GM19025 (cell line): ENCODE data around the gene TTC7B.

Experiments used
- ATAC-seq: cut with Tn5 transposase; IDR thresholded peaks from one replicate; pipeline ENCODE4 v1.9.1; 2021; ENCODE audit warnings: mild to moderate bottlenecking, low read depth, moderate library complexity; ENCODE audit not compliant: unreplicated experiment

The TTC7B gene

DNA sequence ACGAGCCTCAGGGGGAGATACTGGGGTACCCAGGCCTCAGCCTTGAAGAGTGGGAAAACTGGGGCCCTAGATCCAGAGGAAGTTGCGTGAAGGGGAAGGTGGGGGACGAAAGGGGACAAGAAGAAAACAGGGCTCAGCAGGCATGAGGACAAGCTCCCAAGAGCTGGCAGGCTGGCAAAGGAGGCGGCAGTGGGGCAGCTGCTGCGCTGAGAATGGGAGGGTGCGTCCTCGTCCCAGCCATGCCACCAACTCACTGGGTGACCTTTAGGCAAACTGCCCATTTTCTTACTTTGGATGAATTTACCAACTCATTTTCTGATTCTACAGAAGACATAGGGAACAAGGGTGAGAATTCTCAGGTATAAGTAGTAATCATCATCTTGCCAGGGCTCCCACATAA lies 133.6 kb downstream of the TTC7B start:
- no peak for ATAC-seq

DNA sequence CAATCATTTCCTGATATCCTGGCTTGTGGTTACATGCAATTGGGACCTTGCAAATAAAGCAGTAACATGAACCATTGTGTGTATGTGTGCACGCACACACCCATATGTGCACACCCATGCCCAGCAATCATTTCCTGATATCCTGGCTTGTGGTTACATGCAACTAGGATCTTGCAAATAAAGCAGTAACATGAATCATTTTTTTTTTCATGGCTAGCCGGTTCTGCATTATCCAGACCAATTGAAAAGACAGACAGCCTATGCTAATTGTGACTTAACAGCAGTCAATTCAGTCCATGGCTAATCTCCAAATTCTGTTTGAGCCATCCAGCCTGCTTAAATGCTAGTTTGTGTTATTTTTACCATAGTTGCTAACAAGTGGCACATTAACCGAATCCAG lies 134.3 kb downstream of the TTC7B start:
- no peak for ATAC-seq

DNA sequence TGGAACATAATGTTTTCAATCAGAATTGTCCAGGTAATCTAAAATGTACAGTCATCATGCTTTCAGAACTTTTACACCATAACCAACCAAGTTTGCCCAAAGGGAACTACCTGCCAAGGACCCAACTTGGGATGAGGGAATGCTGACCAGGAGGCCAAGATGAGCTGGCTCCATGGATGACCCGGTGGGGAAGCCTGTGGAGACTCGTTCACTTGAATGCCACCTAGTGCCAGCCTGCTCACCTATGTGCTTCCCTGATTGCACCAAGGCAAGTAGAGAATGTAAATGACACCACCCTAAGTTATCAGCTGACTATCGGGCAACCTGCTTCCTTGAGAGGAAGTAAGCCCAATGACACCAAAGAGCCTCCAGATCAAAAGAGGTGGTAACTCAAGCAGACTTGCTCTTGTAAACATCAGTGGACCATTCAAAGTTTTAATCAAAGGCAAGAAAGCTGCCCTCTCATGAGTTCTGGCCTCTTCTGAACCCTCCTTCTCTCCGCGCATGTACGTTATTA lies 137.3 kb downstream of the TTC7B start:
- no peak for ATAC-seq

DNA sequence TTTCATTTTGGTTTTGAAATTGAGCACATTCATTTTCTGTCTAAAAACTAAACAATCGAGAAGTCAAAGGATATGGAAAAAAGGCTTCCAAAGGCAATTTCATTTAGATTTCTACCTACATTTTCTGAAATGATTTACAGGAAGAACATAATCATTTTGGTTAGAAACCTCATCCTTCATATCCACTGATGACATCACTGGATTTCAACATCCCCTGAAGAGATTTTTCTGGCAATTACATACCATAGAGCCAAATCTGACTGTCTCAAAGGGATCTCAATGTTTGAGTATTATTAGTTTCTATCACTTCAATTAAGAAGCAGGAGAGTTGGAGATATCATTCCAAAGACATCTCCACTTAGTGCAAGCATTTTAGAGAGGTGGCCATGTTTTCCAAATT lies 137.8 kb downstream of the TTC7B start:
- no peak for ATAC-seq

DNA sequence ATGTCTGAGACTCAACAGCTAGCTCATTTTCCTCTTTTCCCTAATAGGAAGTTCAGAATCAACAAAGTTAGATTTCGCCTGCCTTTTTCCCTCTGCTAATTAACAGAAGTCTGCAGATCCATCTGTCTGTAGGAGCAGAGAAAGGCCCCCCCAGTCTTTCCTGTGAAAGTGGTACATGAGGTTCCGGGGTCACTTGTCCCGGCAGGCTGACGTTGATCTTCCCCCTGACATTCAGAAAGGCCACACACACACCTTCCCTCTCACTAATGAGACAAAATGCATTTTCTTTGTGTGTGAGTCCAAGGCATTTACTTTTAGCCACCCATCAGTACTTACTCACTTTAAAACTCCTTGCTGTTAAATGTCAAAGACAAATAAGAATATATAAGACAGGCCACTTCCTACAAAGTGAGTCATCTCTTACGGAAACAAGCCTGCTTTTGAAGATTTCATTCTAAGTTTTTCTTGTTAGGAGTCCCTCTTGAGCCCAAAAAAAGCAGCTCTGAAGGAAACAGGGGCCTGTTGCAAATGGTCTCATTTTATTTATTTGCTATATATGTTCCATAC lies 138.7 kb downstream of the TTC7B start:
- ATAC-seq: no peak

DNA sequence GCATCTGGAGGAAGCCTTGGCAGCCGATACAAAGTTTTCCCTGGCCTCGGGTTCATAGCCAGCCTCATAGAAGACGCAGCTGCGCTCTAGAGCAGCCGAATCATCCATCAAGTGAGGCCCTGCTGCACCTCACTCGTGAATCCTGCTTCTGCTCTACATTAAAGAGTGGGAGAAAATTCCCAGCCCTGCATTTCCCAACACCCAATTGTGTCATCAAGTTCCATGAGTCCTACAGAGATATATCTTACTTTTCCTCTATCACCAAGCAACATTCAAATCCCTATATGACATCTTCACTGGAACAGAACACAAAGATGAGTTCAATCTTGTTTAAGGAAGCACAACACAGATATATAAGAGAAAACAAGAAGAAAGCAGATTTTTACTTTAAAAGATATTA lies 139.3 kb downstream of the TTC7B start:
- no peak for ATAC-seq

DNA sequence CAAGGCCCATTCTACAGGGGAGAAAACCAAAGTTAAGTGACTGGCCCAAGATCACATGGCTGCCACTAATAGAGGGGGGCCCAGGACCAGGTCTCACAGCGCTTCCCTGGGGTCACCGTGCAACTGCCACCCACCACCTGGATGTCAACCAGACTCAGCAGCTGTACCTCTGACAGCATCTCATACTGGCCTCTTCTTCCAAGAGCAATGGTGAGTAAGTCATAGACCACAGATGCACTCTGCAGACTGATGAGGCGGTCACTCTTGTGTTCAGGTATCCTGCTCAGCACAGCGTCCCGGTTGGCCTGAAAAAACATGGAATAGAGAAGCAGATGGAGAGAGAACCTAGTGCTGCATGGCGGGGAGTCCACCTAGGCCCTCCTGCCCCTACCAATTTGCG lies 139.9 kb downstream of the TTC7B start:
- ATAC-seq: no peak

DNA sequence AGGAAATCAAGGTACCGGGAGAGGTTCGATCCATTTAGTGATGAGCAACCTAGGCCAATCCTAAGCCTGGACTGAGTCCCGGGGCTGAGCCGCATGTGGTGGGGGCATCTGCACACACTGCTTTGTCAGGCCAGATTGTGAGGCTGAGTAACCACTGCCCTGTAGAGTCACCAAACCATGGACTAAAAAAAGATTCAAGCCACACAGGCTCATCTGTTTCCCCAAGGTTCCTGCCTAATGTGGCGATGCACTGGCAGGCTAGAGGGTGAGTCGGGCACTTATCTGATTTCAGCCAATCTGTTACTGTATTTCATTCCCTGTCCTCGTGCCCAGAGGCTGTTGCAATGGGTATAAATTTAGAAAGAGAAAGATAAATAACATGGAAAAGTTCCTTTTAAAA lies 140.8 kb downstream of the TTC7B start:
- ATAC-seq: no peak

DNA sequence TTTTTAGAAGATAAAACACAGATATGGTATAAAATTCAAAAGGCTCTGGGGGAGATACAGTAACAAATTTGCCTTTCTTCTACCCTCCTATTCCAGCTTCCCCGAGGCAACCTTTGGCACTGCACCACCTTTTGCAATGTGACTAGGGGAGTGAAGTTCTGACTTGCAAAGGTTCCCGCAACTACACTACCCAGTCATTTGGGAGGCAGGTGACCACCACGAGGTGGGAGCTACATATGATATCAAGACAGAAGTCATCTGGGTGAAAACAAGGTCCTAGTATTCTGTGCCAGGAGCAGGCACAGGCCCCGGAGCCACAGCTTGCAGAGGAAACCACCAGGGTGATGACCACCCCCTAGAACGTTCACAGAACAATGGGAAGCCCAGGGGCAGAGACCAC lies 141.5 kb downstream of the TTC7B start:
- no peak for ATAC-seq

DNA sequence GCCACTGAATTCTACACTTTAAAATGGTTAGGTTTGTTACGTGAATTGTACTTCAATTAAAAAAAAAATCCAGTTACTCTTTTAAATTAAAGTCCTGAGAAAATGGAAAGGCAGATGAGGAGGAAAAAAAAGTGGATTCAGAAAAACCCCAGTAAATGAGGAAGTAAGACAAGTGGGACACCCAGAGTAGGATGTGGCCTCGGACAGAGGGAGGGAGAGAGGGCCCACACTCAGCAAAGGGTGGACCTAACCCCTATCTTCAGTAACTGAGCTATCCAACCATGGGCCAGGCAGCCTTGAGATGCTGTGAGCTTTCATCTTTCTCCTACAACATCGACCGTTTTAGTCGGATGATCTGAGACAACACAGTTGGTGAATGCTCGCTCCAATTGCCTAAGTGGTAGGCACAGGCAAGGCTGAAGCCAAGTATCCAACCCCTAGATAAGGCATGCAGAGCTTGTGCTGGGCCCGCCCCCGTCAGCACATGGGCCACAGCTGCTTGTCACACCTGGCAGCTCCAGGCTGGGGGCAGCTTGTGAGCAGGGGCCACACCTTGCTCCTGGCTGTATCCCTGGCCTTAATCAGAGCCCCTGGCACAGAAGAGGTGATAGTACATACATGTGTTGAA lies 142.1 kb downstream of the TTC7B start:
- ATAC-seq: no peak

DNA sequence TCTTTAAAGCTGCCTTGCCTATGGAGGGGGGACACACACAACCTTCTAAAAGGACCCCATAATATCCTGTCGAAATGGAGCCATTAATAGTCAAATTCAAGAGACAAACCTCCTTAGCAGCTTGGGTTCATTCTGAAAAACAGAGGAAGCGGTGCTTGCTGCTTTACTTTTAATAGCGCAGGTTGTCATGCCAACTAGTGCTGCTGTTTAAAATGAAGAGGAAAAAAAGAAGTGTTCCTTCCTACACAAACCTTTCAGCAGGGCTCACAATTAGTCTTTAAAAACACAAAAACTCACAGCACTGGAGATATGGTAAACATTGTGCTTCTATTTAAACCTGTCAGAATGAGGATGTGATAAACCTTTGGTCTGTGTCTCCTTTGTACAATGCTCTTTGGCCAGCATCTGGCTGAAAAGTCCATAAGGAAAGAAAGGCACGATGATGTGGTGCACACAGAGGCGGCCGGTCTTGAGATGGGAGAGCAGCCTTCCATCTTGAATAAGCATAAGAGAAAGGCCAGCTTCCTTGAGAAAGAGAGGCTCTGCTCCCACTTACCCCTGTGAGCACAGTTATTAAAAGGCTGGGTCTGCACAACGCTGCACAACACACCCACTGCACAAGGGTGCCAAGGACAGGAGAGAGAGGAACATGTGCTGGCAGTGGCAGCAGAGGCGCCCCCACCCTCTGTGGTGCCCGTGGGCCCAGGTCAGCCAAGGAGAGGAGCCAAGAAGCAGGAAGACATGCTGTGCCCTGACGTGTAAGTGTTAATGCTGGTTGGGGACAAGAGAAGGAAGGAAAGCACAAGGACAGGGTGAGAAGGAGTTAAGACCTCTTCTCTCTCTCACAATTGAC lies 144.6 kb downstream of the TTC7B start:
- no peak for ATAC-seq

DNA sequence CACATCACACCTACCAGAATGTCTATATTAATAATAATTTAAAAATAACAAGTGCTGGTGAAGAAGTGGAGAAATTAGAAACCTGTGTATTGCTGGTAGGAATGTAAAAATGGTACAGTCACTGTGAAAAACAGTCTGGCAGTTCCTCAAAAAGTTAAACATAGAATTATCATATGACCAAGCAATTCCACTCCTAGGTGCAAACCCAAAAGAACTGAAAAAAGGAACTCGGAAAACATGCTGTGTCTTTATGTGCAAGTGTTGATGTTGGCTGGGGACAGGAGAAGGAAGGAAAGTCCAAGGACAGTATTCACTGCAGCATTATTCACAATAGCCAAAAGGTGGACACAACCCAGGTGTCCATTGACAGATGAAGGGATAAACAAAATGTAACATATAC lies 146.5 kb downstream of the TTC7B start:
- no peak for ATAC-seq

DNA sequence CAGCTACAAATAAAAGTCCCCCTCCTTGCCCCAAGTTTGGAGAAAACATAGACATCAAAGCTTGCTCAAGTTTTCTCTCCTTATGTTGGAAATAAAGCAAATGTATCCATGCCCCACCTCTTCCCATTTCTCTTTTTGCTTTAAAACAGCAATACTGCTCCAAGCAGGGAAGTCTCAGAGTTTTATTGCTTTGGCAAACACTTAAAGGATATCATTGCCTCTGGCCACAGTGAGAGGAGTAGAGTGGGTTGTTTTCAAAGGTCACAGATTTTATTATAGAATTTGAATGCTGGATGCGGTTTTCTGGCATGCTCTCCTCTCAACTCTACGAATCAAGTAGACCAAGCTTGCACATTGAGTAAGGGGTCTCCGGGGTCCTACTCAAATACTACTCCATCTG lies 149.7 kb downstream of the TTC7B start:
- ATAC-seq: no peak

DNA sequence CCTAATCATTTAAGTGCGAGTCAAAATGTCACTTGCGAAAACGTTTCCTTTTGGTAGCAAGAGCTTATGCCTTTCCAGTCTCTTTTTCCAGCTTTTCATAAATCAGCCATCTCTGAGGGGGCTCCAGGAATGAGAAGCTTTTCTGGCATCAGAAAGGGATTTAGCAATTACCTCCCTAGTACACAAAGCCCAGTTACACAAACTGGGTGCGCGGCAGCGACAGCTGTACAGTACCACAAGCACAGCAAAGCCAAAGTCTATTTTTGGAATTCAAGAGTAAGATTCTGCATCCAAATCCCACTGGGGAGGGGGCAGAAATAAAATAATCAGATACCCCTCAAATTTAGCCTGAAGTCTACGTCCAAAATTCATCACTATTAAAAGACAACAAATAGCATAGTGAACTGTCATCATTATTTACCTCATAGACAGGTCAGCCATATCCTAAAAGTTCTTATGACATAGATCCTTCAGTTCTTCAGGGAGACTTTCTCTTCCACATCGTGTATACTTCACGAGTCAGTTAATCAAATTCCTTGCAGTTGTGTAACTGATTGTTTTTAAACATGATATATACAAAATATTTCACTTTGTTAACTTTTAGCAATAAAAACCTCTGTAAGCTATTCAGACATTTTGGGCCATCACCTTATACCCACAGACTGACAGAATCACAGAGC lies 150.8 kb downstream of the TTC7B start:
- no peak for ATAC-seq

DNA sequence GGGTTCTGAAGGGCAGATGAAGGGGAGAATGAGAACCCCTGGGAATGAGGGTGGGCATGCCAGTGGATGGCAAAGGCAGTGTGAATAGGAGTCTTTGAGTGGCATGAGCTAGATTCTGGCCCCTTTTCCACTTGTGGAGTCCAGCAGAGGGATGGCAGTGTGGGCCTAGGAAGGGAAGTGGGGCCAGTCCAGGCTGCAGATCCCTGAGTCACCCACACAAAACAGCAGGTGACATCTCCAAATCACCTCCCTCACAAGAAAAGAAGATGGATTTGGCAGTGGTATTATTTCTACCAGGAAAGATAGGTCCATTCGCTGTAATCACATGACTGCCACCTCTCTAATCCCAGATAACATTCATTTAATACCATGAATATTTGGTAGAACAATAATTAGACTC lies 151.3 kb downstream of the TTC7B start:
- ATAC-seq: no peak

DNA sequence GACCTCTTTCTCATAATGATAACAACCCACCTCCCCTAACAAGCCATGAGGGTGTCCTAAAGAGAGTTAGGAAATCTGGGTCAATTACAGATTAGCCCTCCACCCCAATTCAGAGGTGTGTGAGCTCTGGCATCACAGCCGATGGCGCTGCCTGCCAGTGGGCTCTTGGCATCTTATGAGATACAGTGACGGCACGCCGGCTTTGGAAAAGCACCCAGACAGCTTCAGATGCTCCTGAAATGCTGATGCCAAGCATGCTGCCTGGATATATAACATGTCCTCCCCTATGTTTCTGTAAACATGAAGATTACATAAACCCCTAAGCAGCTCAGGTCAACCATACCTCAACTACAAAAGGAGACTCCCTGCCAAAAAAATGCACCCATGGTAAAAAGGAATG lies 152.6 kb downstream of the TTC7B start:
- ATAC-seq: no peak

DNA sequence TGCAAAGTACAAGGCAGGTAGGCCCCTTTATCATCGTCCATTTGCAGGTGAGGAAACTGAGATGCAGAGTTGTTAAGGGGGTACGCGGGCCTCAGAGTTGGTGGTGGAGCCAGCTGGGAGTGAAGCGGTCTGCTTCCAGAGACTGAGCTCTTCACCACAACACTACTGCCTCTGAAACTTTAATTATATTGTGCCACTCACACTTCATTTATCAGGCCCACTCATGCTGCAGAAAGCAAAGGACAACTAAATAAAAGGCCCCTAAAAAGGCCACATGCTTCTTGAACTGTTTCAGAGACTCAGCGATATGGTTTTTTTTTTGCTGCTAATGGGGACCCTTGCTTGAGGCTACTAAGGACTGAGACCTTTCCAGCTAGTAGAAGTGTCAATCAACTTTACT lies 153.1 kb downstream of the TTC7B start:
- ATAC-seq: no peak

DNA sequence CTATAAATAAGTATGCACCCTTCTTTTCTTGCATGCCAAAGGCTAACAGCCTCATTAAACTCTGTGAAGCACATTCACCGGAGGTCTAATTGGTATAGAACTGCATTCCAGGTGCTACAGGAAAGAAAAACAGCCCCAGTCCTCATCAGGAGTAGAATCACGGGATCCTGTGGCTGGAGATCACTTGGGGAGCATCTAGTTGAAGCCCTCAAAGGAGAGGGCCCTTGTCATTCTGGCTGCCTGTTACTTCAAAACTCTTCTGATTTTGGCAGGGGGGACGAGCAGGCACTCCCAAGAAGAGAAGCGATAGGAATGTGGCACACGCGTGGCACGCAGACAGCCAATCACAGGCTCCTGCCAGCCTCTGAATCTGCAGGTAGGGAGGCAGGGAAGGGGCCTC lies 154.4 kb downstream of the TTC7B start:
- no peak for ATAC-seq

DNA sequence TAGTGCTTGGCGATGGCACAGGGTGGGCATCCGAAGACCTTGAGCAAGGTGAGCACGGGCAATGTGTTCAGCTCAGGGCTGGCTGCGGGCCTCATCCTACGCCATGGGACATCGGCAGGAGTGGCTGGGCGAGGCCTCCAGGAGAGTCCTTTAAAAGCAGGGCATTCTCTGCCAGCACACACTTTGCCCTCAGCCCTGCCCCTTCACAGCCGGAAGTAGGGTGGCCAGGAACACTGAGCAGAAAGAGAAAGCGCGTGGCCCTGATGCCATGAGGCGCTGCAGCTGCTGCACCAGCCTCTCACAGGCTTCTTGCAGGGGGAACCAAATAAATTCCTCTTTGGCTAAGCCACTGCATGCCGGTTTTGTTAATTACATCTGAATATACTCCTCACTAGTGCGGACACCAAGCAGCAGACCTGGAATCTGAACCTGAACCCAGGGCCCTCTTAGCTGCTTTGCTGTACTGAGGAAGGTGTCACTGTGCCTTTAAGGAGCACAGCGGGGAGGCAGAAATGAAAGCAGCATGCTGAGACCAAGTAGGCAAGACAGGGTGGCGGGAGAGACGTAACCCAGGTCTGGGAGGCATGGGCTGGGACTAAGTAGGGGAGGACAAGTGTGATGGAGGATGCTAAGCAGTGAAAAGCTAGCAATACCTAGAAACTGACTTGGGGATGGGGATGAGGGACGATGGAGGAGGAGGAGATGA lies 155.2 kb downstream of the TTC7B start:
- ATAC-seq: no peak

DNA sequence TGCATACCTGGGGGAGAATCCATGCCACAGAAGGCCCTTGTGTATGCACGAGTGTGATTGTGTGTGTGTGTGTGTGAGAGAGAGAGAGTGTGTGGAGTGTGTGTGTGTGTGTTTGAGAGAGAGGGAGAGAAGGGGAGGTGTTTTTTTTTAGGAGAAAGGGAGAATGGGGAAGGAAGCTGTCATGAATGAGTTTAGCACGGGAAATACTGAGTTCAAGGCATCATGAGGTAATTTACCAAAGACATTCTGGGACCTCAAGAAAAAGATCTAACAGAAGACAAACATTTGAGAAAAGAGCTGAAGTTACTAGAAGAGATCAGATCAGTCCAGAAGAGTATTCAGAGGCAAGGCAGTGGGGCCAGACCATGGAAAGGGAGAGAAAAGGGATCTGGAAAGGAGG lies 157.1 kb downstream of the TTC7B start:
- no peak for ATAC-seq

DNA sequence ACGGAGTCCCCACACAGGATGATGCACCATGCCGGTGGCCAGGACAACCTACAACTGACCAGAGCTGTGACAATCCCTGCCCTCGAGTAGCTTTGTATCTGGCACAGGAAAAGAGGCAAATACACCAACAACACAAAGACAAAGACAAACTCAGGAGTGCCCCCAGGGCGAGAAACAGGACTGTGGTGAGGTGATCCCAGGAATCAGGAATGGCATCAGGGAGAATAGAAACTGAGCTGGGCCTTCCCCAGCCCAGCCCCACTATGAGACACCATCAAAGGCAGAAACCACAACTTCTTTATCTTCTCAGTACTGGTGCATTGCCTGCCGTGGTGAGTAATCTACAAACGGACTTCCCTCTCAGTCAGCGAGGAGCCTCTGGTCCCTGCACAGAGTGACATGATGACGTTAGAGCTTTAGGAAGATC lies 157.7 kb downstream of the TTC7B start:
- no peak for ATAC-seq
